Astrocyte of the hippocampus (primary cell): ENCODE results near the gene TAS2R8.
"Not testable (repeated sequence)": the region's sequence is repeated elsewhere in the genome, so short reads cannot be mapped to it uniquely, and the experiment has no call there.

Source experiments
- DNase-seq: peaks from one replicate; pipeline ENCODE4 v3.0.0; 2011; ENCODE audit warnings: low read depth, low spot score

TAS2R8 gene

GRCh38 chr12:10807186-10807585 is at the start of gene TAS2R8:
Gene TAS2R8 (minus strand): TSS chr12:10807286. CDS start chr12:10806980, 306 bp downstream.
- DNase-seq, result no peak

- DNase-seq, result no peak
Measured at GRCh38 chr12:10855807-10856206, 48.7 kb upstream of the TAS2R8 start.

- no peak for DNase-seq
Measured at GRCh38 chr12:10853776-10854175, 46.7 kb upstream of the TAS2R8 start.

GRCh38 chr12:10851243-10851858 is 44.3 kb upstream of the TAS2R8 start:
- DNase-seq, result no peak

GRCh38 chr12:10849425-10849878 is 42.4 kb upstream of the TAS2R8 start, which contains the start of gene PRR4:
Gene PRR4 (minus strand): TSS chr12:10849475. CDS start chr12:10849437, 38 bp downstream.
- DNase-seq, result no peak

GRCh38 chr12:10847744-10848143 is 40.7 kb upstream of the TAS2R8 start:
- no peak for DNase-seq

GRCh38 chr12:10842862-10843261 is 35.8 kb upstream of the TAS2R8 start:
- DNase-seq, result no peak

GRCh38 chr12:10838461-10838860 is 31.4 kb upstream of the TAS2R8 start:
- no peak for DNase-seq

GRCh38 chr12:10829994-10830393 is 22.9 kb upstream of the TAS2R8 start:
- peak; percentile 7 for DNase-seq

GRCh38 chr12:10826258-10826657 is 19.2 kb upstream of the TAS2R8 start, which contains the start of gene TAS2R10:
Gene TAS2R10 (minus strand): TSS chr12:10826358. CDS start chr12:10826269, 89 bp downstream.
- no peak for DNase-seq

GRCh38 chr12:10824957-10825356 is 17.9 kb upstream of the TAS2R8 start:
- DNase-seq, result no peak

GRCh38 chr12:10811883-10812536 is 4.9 kb upstream of the TAS2R8 start:
- DNase-seq, result no peak

GRCh38 chr12:10810068-10810467 is 3.0 kb upstream of the TAS2R8 start, which contains the start of gene TAS2R9:
Gene TAS2R9 (minus strand): TSS chr12:10810168. CDS start chr12:10810075, 93 bp downstream.
- DNase-seq, result no peak

- DNase-seq, result no peak
Measured at GRCh38 chr12:10802587-10802986, 4.5 kb downstream of the TAS2R8 start, which contains the start of gene TAS2R7. Gene TAS2R7 (minus strand): TSS chr12:10802627. CDS start chr12:10802570, 57 bp downstream.

- no peak for DNase-seq
Measured at GRCh38 chr12:10801741-10802140, 5.3 kb downstream of the TAS2R8 start.

- DNase-seq, result no peak
Measured at GRCh38 chr12:10794222-10794621, 12.9 kb downstream of the TAS2R8 start.

GRCh38 chr12:10791769-10792168 is 15.3 kb downstream of the TAS2R8 start:
- DNase-seq, result not testable (repeated sequence)

GRCh38 chr12:10783252-10783651 is 23.8 kb downstream of the TAS2R8 start:
- no peak for DNase-seq

- DNase-seq, result no peak
Measured at GRCh38 chr12:10779103-10779502, 28.0 kb downstream of the TAS2R8 start.

GRCh38 chr12:10771132-10771733 is 35.9 kb downstream of the TAS2R8 start:
- DNase-seq, result peak; percentile 56

GRCh38 chr12:10759657-10760056 is 47.4 kb downstream of the TAS2R8 start:
- DNase-seq, result no peak

GRCh38 chr12:10756194-10756593 is 50.9 kb downstream of the TAS2R8 start:
- DNase-seq, result no peak
